A204.1 (cell line): Measurements from ENCODE around the gene SLC47A1.
"Not testable (repeated sequence)": the region's sequence is repeated elsewhere in the genome, so short reads cannot be mapped to it uniquely, and the experiment has no call there.

Experiments used
- FAIRE-seq: peaks from 2 replicates; lab custom pipeline; 2012; peaks lifted over from hg19 to GRCh38; lab: Jason Lieb, UNC

The SLC47A1 gene

GRCh38 chr17:19555746-19556145, 22.1 kb downstream of the SLC47A1 start:
- no peak for FAIRE-seq

GRCh38 chr17:19558946-19559345, 25.3 kb downstream of the SLC47A1 start:
- no peak for FAIRE-seq

- FAIRE-seq, result no peak
Measured at GRCh38 chr17:19561697-19562318, 28.2 kb downstream of the SLC47A1 start.

- no peak for FAIRE-seq
Measured at GRCh38 chr17:19565817-19566575, 32.3 kb downstream of the SLC47A1 start.

DNA sequence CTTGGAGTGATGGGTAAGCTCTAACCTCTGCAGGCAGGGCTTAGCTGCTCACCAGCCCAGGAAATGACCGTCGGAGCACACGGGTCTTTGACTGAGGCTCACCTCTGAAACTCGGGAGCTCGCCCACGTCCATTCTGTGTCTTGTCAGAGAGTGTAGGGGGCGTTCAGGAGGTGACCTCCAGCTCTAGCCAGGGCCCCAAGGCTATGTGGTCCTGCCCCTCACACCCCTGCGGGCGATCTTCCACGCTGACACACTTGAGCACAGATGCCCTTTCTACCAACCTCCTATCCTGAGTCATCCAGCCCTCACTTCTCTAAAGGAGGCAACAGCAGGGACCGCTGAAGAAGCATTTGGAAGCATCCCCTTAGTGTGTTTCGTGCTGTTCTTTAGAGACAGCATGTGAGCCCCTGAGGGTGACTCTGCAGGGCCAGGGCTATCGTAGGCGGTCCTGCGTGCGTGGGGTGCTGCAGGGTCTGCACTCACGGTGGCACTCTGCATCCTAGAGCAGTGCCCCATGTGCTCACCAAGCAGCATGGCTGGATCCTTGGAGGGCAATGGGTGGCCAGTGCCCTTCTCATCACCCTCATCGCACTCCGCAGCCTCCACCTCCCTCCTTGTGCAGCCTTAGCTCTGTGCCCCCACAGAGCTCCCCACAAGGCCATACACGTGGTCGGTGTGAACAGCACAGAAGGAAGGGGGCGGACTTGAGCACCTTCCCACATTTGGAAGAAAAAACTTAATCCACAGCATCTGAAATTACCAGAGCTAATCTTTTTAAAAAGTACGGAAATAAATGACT, 33.8 kb downstream of the SLC47A1 start:
- no peak for FAIRE-seq

DNA sequence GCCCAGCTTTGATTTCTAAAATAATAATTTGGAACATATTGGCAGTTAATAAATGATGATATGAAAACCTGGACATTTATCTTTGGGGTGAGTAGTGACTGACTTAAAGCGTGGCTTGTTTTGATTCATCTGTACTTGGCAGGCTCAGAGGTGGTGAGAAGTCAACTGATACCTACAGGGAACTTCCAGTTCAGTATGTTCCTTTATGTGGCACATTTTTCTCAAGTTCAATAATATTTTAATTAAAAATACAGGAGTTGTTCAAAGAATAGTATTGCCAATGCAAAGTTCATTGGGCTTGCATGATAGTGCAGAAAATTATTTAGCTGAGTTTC, 34.3 kb downstream of the SLC47A1 start:
- FAIRE-seq, result no peak

DNA sequence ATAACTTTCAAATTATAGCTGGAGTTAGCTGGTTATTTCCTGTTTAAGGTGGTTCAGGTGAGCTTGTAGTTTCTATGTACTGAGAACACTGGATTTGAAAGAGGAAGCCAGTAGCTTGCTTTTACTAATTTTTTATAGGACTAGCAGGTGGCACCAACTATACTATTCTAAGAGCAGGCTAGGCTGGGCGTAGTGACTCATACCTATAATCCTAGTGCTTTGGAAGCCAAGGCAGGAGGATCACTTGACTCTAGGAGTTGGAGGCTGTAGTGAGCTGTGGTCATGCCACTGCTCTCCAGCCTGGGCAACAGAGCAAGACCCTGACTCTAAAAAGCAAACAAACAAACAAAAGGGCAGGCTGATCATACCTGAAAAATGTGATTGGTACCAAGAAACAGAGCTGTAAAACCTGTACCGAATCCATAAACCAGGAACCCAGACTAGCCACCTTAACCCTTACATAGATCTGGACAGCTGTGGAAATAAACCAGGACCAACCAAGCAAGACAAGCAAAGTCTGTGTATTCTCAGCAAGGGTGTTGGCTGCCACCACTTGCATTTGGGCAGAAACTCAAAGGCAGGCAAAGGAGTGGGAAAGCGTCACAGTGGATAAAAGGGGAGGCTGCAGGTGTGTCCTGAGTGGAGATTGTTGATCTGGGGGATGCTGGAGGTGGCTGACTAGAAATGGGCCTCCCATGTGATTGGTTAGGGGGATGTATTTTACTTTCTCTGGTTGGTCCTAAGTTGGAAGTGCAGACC, 36.3 kb downstream of the SLC47A1 start:
- FAIRE-seq, result no peak

DNA sequence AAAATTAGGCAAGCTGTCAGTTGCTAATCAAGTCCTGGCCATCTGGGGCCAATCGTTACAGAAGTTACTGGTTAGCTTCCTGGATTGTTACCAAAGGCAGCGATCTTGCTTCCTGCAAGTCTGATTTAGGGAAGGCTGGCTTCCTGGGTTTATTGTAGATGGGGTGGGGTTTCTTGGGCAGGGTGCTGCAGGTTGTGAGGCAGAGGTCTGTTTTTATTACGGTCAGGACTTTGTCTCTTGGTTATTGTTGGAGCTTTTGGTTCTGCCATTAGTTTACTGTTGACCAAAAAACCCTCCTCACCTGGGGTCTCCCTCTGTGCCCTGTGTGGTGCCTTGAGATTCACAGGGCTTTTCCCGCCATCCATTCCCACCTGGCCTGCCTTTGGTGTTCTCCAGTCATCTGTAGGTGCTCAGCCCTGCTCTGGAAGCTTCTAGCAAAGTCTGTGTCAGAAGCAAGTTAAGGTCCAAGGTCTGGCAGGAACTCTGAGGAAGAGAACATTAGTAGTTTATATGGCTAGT, 36.9 kb downstream of the SLC47A1 start:
- no peak for FAIRE-seq

DNA sequence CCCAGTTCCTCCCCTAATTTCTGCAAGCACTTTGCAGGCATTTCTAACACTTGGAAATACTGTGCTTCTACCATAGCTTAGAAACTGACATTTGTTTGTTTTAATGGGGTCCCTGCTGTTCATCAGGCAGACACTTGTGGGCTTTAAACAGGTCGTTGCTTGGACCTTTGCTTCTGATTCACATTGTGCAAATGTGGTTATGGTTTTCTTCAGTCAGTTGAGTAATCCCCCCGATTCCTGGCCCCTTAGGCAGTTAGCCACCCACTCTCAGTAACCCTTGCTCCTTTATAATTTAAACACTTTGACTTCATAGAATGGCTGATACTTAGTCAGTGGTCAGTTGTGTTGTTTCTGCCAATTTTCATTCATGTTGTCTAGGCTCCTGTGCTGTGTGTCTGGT, 39.4 kb downstream of the SLC47A1 start:
- no peak for FAIRE-seq

GRCh38 chr17:19574956-19575355, 41.3 kb downstream of the SLC47A1 start:
- no peak for FAIRE-seq

- FAIRE-seq, result no peak
Measured at GRCh38 chr17:19578545-19578944, 44.9 kb downstream of the SLC47A1 start.

DNA sequence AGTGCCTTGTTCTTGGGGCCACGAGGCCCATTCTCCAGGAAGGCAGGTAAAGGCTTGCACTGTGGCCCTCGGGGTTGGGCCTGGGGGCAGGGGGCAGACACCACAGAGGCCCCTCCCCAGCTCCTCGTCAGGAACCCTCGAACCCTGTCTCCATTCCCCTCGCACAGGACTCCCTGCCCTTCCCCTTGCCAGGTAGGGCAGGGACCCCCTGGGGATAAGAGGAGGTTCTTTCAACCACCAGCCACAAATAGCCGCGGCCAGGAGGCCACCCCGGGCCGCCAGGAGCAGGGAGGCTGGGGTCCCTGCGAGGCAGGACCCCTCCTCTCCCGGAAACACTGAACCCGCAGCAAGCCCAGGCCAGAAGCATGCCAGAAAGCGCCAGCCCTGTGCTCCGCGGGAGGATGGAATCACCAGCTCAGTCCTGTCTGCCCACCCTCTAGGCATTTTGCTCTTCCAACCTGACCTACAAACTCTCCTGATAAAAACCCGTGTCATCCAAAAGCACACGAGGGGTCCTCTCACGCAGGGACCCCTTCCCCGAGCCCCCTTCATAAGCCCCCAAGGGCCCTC, 45.6 kb downstream of the SLC47A1 start:
- FAIRE-seq, result no peak

DNA sequence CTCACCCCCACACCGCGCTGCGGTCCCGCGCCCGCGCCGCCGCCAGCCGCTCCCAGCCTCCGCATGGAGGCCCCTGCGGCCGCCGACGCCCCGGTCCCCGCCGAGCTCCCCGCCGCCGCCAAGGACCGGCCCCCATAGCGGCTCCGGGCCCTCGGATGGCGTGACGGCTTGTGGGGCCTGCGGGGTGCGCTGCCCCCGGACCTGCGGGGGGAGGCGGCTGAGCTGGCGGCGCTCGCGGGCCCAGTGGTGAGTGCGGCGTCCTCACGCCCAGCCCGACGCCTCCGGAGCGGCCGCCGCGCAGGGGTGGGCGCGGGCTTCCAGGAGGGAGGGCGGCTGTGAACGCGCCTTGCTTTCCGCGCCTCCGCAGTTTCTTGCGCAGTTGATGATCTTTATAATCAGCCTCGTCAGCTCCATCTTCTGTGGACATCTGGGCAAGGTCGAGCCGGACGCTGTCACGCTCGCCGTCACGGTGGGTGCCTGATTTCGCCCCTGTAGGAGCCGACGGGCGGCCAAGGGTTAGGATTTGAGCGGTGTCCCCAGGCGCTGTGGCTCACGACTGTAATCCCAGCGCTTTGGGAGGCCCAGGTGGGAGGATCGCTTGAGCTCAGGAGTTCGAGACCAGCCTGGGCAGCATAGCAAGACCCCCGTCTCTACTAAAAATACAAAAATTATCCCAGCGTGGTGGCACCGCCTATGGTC, 46.4 kb downstream of the SLC47A1 start:
- FAIRE-seq, result no peak

DNA sequence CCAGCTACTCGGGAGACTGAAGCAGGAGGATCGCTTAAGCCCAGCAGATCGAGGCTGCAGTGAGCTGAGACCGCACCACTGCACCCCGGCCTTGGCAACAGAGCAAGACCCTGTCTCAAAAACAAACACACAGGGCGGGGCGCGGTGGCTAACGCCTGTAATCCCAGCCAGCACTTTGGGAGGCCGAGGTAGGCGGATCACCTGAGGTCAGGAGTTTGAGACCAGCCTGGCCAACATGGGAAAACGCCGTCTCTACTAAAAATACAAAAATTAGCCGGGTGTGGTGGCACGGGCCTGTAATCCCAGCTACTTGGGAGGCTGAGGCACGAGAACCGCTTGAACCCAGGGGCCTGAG, 46.9 kb downstream of the SLC47A1 start:
- not testable (repeated sequence) for FAIRE-seq

DNA sequence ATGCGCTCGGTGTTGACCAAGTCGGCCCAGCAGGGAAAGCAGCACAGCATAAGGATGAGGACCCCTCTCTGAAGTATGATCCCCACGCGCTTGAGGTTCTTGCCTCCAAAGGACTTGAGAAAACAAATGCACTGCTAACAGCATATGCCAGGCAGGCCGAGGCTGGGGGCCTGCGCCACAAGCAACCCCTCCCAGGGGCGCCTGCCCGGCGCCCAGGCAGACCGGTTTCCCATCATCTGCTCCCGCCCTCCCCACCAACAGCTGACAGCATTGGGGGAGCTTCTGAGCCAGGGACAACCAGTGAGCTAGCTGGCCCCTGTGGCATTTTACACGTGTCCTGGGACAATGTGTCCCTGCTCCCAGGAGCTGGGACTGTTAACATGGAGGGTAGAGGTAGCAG, 48.5 kb downstream of the SLC47A1 start:
- not testable (repeated sequence) for FAIRE-seq

DNA sequence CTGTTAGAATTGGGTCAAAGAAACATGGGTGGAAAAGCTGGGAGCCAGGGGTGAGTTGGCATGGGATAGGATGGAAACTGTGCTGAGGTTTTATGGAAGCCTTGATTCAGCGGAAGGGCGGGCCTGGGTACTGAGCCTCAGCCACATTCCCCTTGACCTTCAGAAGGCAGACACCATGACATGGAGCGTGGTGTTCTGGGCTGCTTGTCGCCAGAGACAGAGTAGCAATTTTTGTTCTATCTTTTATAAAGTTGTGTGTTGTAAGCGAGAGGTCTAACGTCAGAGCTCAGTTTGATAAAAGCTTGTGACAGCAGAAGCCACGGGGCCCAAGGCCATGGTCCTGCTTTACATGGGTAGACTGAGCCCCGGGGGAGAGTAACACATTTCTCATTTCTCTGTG, 50.2 kb downstream of the SLC47A1 start:
- FAIRE-seq, result no peak

DNA sequence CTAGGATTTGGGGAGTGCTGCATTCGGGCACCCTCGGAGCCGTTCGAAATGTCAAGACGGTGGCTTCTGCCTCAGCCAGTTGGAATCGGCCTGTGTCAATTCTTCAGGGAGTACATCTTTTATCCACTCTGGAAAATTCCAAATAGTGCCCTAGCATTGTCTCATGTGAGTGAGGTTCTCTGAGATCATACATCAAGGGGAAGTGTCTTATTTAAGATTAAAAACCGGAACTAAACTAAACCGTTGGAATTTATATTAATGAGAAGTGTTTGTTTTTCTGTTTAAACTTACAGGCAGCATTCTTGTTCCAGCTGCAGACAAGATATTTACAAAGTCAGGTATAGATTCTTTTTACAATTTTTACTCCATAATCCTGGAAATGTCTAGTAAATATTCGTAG, 56.8 kb downstream of the SLC47A1 start:
- no peak for FAIRE-seq

- FAIRE-seq, result no peak
Measured at GRCh38 chr17:19590912-19591551, 57.4 kb downstream of the SLC47A1 start.

GRCh38 chr17:19592316-19592715, 58.7 kb downstream of the SLC47A1 start:
- no peak for FAIRE-seq

GRCh38 chr17:19596869-19597268, 63.2 kb downstream of the SLC47A1 start:
- no peak for FAIRE-seq

DNA sequence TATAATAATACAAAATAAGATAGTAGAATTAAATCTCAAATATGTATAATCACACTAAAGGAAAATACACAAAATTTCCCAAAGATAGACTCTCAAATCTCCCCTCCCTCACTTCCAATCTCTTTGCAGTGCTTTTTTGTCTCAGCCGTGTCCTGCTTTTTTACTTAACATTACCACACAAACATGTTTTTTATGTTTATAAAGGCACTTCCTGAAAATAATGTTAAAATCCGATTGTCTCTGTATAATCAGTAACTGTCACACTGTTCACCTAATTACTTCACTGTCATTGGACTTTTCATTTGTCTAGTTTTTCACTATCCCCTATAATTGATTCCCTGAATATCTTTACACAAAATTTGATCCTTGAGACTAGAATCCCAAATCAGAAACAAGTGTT, 76.7 kb downstream of the SLC47A1 start:
- FAIRE-seq, result no peak
